Activated T-cell treated with anti-CD3 and anti-CD28 coated beads for 24 hours (primary cell): ENCODE measurements around the gene PRDX2.

ENCODE experiments used
- DNase-seq: peaks from one replicate; pipeline ENCODE4 v3.0.0-alpha.2; 2020; ENCODE audit warnings: low read depth

PRDX2 gene

DNA sequence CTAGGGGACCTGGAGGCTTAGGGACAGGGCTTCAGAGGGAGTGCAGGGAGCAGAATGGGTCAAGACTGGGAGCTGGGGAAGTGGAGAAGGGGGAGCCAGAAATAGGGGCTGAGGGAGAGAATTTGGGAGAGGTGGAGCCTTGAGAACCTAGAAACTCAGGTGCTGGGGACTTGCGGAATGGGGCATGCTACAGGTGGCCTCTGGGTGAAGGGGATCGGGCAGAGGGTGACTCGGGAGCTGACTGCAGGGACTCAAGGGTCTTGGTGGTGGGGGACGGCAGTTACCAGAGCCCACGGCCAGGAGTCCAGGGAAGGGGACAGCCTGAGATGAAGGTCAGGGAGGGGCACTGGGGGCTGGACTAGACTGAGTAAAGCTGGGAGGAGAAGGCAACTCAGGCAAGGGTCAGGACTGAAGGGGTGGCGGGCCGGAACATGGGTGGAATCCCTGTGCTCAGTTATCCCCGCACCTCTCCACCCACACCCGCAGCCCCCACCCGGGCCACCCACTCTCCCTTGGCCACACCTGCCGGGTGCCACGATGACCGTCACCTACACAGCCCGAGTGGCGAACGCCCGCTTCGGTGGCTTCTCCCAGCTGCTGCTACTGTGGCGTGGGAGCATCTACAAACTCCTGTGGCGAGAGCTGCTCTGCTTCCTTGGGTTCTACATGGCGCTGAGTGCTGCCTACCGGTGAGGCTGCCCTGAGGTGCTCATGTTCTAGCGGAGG, 49.4 kb downstream of the PRDX2 start:
- no peak for DNase-seq

DNA sequence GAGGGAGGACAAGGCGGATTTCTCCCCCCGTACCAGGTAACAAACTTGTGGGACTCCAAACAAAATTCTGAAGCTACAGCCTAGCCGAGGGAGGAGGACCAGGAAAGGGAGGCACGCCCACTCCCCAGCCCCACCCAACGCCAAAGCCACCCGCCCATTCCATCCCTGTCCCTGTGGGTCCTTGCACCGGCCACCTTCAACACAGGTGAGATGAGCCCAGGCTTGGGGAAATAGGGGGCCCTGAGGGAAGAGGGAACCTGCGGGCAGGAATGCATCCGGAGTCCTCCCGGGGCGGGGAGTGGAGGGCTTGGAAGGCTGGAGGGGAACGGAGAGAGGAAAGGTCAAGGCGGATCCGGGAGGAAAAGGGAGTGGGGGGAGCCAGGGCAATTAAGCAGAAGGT, 50.0 kb downstream of the PRDX2 start, which contains the start of gene BEST2:
BEST2 (plus strand) TSS at position 157 of the 400 bp plus-strand sequence. CDS start 802 bp downstream, outside the sequence.
- DNase-seq = no peak

GRCh38 chr19:12750851-12751250, 50.7 kb downstream of the PRDX2 start:
- DNase-seq = no peak

DNA sequence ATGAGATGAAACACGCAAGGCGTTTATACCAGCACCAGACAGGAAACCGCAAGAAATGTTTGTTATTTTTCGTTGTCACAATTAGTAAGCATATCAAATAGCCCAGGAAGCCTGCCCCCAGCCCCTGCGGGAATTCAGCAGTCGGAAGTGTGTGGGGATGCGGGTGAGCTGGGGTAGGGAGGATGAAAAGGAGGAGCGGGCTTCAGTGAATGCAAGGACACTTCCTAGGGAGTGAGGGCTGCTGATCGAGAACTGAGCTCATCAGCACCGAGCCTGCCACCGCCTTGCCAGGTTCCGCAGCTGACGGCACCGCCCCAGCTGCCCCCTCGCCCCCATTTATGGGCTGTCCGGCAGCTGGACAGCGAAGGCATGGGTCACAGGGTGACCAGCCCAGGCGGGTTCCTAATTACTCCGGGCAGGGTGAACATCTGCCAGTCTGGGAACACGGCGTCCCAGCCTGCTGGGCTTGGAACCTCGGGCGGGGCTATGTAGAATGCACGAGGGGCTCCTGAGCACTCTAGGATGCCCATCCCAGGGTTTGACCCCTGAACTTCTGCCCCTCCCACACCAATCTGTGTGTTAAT, 51.6 kb downstream of the PRDX2 start:
- DNase-seq = no peak

DNA sequence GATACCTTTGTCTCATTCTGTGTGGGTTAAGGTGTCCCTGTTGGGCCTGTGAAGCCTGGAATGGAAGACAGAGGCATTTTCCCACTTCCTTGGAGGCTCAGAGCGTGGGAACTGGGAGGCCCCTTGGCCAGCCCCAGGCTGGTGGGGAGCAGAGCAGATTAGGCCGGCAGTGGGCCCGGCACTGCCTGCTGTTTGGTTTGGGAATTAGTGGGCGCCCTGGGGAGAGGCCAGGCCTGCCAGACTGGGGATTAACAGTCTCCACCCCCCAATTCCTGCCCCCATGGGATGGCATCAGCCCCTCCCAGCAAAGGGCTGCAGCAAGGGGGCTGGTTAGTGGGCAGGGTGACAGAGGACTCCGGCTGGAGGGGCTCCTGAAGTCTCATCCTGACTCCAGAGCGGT, 53.1 kb downstream of the PRDX2 start:
- no peak for DNase-seq
